Activated T-cell treated with anti-CD3 and anti-CD28 coated beads, Interleukin-2, amount 50 U/mL, for 24 hours (primary cell): Measurements from ENCODE around the gene RUVBL1.

Experiments
- DNase-seq: peaks from one replicate; pipeline ENCODE4 v3.0.0-alpha.2; 2020
- H3K27ac Mint-ChIP-seq: 2 replicates; pipeline ENCODE4 v1.8.0; 2020; ENCODE audit warnings: mild to moderate bottlenecking, mixed read lengths
- H3K27me3 Mint-ChIP-seq: 2 replicates; pipeline ENCODE4 v1.8.0; 2020; ENCODE audit warnings: mixed read lengths
- H3K36me3 Mint-ChIP-seq: 2 replicates; pipeline ENCODE4 v1.8.0; 2020; ENCODE audit warnings: low read depth, mixed read lengths
- H3K4me1 Mint-ChIP-seq: 2 replicates; pipeline ENCODE4 v1.8.0; 2020; ENCODE audit warnings: low read depth, mixed read lengths
- H3K4me3 Mint-ChIP-seq: 2 replicates; pipeline ENCODE4 v1.8.0; 2020; ENCODE audit warnings: mild to moderate bottlenecking, moderate library complexity, mixed read lengths
- H3K9me3 Mint-ChIP-seq: 2 replicates; pipeline ENCODE4 v1.8.0; 2020; ENCODE audit warnings: mixed read lengths

RUVBL1 gene

DNA sequence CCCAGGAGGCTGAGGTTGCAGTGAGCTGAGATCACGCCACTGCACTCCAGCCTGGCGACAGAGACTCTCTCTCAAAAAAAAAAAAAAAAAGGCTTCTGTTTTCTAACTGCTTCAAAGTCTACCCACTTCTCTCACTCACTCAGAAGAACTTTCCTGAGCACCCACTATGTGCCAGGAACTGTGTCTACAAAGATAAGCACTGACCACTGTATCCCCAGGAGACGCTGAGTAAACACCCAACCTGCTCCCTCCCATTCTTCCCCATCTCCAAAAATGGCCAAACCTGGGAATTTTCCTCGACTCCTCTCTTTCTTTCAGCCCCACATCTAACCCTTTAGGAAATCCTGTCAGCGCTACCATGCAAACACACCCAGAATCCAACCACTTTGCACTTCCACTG is 12.5 kb downstream of the RUVBL1 start:
- Mint-ChIP-seq H3K4me1 (peaks cover 46% of the 10 kb centered on the region), H3K27ac (peak overlapping the region; percentile 95), H3K36me3 (peaks cover 88% of the 10 kb centered on the region), H3K4me3 (no peak overlapping the region), H3K27me3 (no peaks in the 10 kb centered on the region), H3K9me3 (no peaks in the 10 kb centered on the region)
- no peak for DNase-seq

GRCh38 chr3:128107834-128108233 is 15.8 kb downstream of the RUVBL1 start:
- no peaks in the 10 kb centered on the region for H3K27me3 Mint-ChIP-seq
- H3K4me3 Mint-ChIP-seq, result no peak overlapping the region
- peaks cover 89% of the 10 kb centered on the region for H3K36me3 Mint-ChIP-seq
- no peak overlapping the region for H3K27ac Mint-ChIP-seq
- no peaks in the 10 kb centered on the region for H3K9me3 Mint-ChIP-seq
- peaks cover 19% of the 10 kb centered on the region for H3K4me1 Mint-ChIP-seq
- no peak for DNase-seq

GRCh38 chr3:128103136-128103676 is 20.4 kb downstream of the RUVBL1 start:
- Mint-ChIP-seq H3K27me3 (no peaks in the 10 kb centered on the region), H3K9me3 (no peaks in the 10 kb centered on the region), H3K27ac (no peak overlapping the region), H3K4me3 (no peak overlapping the region), H3K36me3 (peaks cover 97% of the 10 kb centered on the region), H3K4me1 (no peaks in the 10 kb centered on the region)
- no peak for DNase-seq

DNA sequence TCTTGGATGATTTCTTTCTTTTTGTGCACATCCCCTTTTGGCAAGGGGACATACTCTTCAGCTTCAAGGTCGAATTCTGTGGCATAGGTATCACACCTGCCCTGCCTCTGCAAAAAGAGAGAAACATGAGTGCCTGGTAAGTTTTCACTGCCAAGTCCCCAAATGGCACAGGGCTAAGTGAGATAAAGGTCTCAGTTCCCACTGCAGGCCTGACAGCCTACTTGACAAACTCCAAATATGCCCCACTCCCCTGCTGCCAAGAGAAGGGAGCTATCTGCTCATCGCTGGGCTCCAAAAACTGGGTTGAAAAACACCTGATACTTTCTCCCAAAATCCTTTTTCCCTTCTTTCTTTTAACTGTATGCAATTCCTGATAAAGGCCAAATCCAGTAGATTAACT is 23.0 kb downstream of the RUVBL1 start:
- no peak overlapping the region for H3K27ac Mint-ChIP-seq
- H3K4me1 Mint-ChIP-seq, result no peaks in the 10 kb centered on the region
- H3K4me3 Mint-ChIP-seq, result no peak overlapping the region
- no peaks in the 10 kb centered on the region for H3K27me3 Mint-ChIP-seq
- H3K9me3 Mint-ChIP-seq, result no peaks in the 10 kb centered on the region
- peaks cover 98% of the 10 kb centered on the region for H3K36me3 Mint-ChIP-seq
- no peak for DNase-seq

DNA sequence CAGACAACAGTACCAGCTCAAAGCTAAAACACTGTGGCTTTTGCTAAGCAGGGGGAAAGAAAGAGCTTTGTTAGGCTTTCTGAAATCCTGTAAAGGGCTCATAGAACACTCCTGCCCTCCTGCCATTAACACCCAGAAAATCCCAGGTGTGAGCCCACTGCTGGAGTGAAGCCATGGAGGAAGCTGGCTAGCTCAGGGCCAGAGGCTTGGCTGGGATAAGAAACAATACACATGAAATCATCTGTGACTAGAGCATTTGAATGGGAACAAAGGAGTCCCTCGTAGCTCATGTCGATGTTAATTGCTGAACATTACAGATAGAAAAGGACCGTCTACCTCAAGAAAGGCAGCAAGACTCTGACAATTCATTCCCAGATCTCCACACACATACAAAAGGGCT is 23.5 kb downstream of the RUVBL1 start:
- H3K27ac Mint-ChIP-seq, result no peak overlapping the region
- H3K4me1 Mint-ChIP-seq, result peaks cover 3% of the 10 kb centered on the region
- peaks cover 98% of the 10 kb centered on the region for H3K36me3 Mint-ChIP-seq
- H3K4me3 Mint-ChIP-seq, result no peak overlapping the region
- no peaks in the 10 kb centered on the region for H3K27me3 Mint-ChIP-seq
- no peak for DNase-seq
- no peaks in the 10 kb centered on the region for H3K9me3 Mint-ChIP-seq

DNA sequence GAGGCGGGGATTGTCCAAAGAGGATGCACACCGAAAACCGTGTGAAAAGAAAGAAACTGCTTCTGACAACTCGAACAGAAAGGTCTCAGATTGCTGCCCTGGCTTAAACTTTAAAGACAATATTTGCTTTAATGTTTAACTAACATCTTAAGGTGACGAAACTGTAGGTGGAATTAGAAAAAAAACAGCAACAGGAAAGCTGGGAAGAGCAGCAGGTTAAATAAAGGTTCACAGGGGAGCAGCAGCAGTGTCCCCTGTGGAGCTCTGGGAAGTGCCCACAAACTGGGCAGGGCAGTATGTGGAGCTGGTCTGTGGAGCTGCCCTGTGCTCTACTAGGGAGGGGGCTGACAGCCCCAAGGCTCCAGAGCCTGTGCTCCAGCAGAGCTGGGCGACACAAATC is 25.4 kb downstream of the RUVBL1 start:
- H3K27ac Mint-ChIP-seq, result peak overlapping the region; percentile 18
- H3K36me3 Mint-ChIP-seq, result peaks cover 99% of the 10 kb centered on the region
- H3K4me1 Mint-ChIP-seq, result peaks cover 8% of the 10 kb centered on the region
- no peaks in the 10 kb centered on the region for H3K27me3 Mint-ChIP-seq
- DNase-seq, result no peak
- H3K4me3 Mint-ChIP-seq, result no peak overlapping the region
- no peaks in the 10 kb centered on the region for H3K9me3 Mint-ChIP-seq

- Mint-ChIP-seq H3K9me3 (no peaks in the 10 kb centered on the region), H3K36me3 (peaks cover 96% of the 10 kb centered on the region), H3K4me1 (peaks cover 8% of the 10 kb centered on the region), H3K27me3 (no peaks in the 10 kb centered on the region), H3K27ac (no peak overlapping the region), H3K4me3 (no peak overlapping the region)
- peak; percentile 82 for DNase-seq
These were observed 28.3 kb downstream of the RUVBL1 start for GRCh38 chr3:128095222-128095703.

DNA sequence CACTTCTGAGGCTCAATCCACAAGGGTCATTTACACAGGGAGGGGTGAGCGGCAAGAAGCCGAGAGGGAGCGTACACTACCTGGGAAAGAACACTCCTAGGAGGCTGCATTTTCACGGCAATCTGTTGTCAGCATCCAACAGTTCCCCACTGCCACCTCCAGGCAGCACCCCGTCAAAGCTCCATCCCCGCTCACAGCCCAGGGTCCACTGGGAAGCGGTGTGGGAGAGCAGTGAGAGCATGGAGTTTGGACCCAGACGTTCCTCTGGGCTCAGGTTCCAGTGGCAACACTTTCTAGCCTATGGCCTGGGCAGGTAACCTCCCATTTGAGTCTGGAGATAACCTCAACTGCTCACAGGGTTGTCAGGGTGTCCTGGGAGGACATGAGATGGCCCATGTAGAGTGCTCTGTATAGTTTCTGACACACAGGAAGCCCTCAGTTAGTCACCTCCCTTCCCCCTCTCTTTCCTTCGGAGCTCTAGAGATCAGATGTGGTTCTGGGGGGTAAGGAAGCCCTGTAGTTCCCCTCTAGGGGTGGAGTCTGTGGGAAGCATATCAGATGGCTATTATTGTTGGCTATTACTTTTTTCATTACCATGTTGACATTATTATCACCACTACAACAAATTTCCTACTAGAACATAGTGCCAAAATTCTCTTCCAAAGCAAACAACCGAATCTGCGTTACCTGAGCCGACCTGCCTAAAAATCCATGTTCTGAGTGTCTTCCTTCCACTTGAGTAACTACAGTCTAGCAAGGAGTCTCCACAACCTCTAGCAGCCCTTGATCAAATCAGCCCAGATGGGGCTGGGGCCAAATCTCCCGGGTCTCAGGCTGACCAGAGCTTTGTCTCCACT is 29.1 kb downstream of the RUVBL1 start:
- H3K4me3 Mint-ChIP-seq, result no peak overlapping the region
- H3K36me3 Mint-ChIP-seq, result peaks cover 94% of the 10 kb centered on the region
- no peaks in the 10 kb centered on the region for H3K27me3 Mint-ChIP-seq
- H3K9me3 Mint-ChIP-seq, result no peaks in the 10 kb centered on the region
- DNase-seq, result no peak
- no peak overlapping the region for H3K27ac Mint-ChIP-seq
- H3K4me1 Mint-ChIP-seq, result peaks cover 8% of the 10 kb centered on the region

DNA sequence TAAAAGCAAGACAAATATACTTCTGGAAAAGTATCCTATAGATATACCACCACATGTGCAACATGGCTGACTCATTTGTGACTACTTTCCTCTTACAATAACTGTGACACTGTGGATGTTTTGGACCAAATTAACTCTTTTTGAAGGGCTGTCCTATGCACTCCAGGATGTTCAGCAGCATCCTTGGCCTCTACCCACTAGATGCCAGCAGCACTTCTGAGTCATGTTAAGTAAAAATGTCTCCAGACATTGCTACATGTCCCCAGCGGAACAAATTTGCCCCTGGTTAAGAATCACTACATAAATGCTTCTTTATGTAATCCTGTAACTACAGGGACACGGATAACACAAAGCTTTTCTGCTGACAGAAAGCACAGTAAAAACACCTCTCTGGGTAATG is 32.0 kb downstream of the RUVBL1 start:
- DNase-seq, result no peak
- peaks cover 8% of the 10 kb centered on the region for H3K4me1 Mint-ChIP-seq
- H3K27ac Mint-ChIP-seq, result no peak overlapping the region
- H3K9me3 Mint-ChIP-seq, result no peaks in the 10 kb centered on the region
- H3K27me3 Mint-ChIP-seq, result no peaks in the 10 kb centered on the region
- no peak overlapping the region for H3K4me3 Mint-ChIP-seq
- H3K36me3 Mint-ChIP-seq, result peaks cover 81% of the 10 kb centered on the region

- DNase-seq, result no peak
- Mint-ChIP-seq H3K27ac (no peak overlapping the region), H3K9me3 (no peaks in the 10 kb centered on the region), H3K4me1 (no peaks in the 10 kb centered on the region), H3K27me3 (no peaks in the 10 kb centered on the region), H3K36me3 (peaks cover 82% of the 10 kb centered on the region), H3K4me3 (no peak overlapping the region)
These were observed 34.5 kb downstream of the RUVBL1 start for GRCh38 chr3:128089135-128089534.

DNA sequence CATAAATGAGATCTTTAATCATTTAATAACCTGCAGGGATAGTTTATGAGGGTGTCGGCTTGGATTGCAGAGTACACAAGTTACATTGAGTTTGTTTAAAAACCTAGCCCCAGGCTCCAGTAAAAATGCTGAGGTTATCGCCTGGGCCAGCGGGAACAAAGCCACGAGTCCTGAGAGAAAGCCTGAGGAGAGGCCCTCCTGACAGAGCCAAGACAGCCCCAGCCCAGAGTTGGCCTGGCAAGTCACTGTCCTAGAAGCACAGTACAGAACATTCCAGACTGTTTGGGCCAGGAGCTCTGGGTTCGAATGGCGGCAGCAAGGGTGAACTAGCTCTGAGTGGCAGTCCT is 39.0 kb downstream of the RUVBL1 start:
- no peak for DNase-seq
- Mint-ChIP-seq H3K4me1 (no peaks in the 10 kb centered on the region), H3K9me3 (no peaks in the 10 kb centered on the region), H3K27me3 (no peaks in the 10 kb centered on the region), H3K36me3 (peaks cover 87% of the 10 kb centered on the region), H3K27ac (no peak overlapping the region), H3K4me3 (no peak overlapping the region)

DNA sequence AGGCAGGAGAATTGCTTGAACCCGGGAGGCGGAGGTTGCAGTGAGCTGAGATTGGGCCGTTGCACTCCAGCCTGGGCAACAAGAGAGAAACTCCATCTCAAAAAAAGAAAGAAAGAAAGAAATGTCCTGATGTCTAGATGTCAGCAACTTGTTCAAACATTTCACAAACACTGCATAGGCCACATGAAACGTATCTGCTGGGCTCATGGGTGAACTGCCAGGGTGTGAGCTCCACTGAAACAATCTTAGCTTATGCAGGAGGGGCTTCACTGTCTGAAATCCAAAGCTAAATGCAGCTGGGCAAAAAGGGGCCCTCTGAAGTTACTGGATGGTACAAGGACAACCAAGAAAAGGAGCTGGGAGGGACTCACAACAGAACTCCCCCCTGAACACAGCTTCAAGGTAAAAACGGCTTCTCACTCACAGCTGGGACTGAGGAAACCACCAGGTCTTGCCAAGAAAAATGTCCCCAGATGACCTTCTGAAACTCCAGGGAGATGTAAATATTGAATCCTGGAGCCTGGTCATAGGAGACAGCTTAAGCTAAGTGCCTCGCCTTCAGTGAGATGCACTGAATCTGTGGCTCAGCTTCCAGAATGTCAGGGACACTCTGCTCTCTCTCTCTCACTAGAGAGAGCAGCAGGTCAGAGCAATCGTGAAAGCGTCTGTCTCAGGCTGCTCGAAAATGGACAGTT is 39.5 kb downstream of the RUVBL1 start:
- DNase-seq, result no peak
- peaks cover 90% of the 10 kb centered on the region for H3K36me3 Mint-ChIP-seq
- no peaks in the 10 kb centered on the region for H3K9me3 Mint-ChIP-seq
- H3K4me1 Mint-ChIP-seq, result no peaks in the 10 kb centered on the region
- H3K27me3 Mint-ChIP-seq, result no peaks in the 10 kb centered on the region
- H3K27ac Mint-ChIP-seq, result no peak overlapping the region
- H3K4me3 Mint-ChIP-seq, result no peak overlapping the region

GRCh38 chr3:128083396-128083795 is 40.2 kb downstream of the RUVBL1 start:
- no peak for DNase-seq
- Mint-ChIP-seq H3K4me1 (no peaks in the 10 kb centered on the region), H3K9me3 (no peaks in the 10 kb centered on the region), H3K36me3 (peaks cover 97% of the 10 kb centered on the region), H3K27ac (no peak overlapping the region), H3K27me3 (no peaks in the 10 kb centered on the region), H3K4me3 (no peak overlapping the region)

GRCh38 chr3:128082546-128082945 is 41.1 kb downstream of the RUVBL1 start:
- Mint-ChIP-seq H3K9me3 (no peaks in the 10 kb centered on the region), H3K4me3 (no peak overlapping the region)

GRCh38 chr3:128081846-128082245 is 41.8 kb downstream of the RUVBL1 start:
- Mint-ChIP-seq H3K36me3 (peaks cover 94% of the 10 kb centered on the region), H3K27ac (no peak overlapping the region), H3K9me3 (no peaks in the 10 kb centered on the region), H3K4me1 (peaks cover 8% of the 10 kb centered on the region), H3K27me3 (no peaks in the 10 kb centered on the region), H3K4me3 (no peak overlapping the region)
- no peak for DNase-seq

More at GRCh38 chr3:128082546-128082945, 41.1 kb downstream of the RUVBL1 start:
- Mint-ChIP-seq H3K27ac (no peak overlapping the region), H3K27me3 (no peaks in the 10 kb centered on the region), H3K36me3 (peaks cover 100% of the 10 kb centered on the region), H3K4me1 (peaks cover 5% of the 10 kb centered on the region)
- no peak for DNase-seq
